WERI-Rb-1 (cell line): ENCODE data around the gene FRG2.
A peak's percentile ranks its signal among the peaks of the same experiment; 100 is the strongest.
"Not testable (repeated sequence)": the region's sequence is repeated elsewhere in the genome, so short reads cannot be mapped to it uniquely, and the experiment has no call there.

Experiments used
- DNase-seq: peaks from one replicate; pipeline ENCODE4 v3.0.0-alpha.2; 2020
- H3K27ac ChIP-seq: fragments of 250-450 bp; sonication (Bioruptor Pico); 2 replicates; pipeline ENCODE4 v1.5.1; 2020; ENCODE audit warnings: mild to moderate bottlenecking, moderate library complexity
- H3K27me3 ChIP-seq: fragments of 250-450 bp; sonication (Bioruptor Pico); 2 replicates; pipeline ENCODE4 v1.5.1; 2021; ENCODE audit warnings: mild to moderate bottlenecking, low read depth, moderate library complexity; ENCODE audit not compliant: insufficient read depth, severe bottlenecking
- H3K36me3 ChIP-seq: fragments of 250-450 bp; sonication (Bioruptor Pico); 2 replicates; pipeline ENCODE4 v1.5.1; 2020; ENCODE audit warnings: mild to moderate bottlenecking, moderate library complexity
- H3K4me3 ChIP-seq: 2 replicates; pipeline ENCODE4 v1.5.1; 2011; ENCODE audit warnings: low read depth, mild to moderate bottlenecking, control low read depth, low read length
- H3K9me3 ChIP-seq: fragments of 250-450 bp; sonication (Bioruptor Pico); 2 replicates; pipeline ENCODE4 v1.5.1; 2021; ENCODE audit warnings: mild to moderate bottlenecking, moderate library complexity; ENCODE audit not compliant: severe bottlenecking
- TF ChIP-seq, protein P1 (sequence below): IDR thresholded peaks from 2 replicates; pipeline ENCODE4 v1.5.1; 2011; ENCODE audit warnings: low read depth, mild to moderate bottlenecking, control low read depth, inconsistent platforms, low read length

FRG2 gene

DNA sequence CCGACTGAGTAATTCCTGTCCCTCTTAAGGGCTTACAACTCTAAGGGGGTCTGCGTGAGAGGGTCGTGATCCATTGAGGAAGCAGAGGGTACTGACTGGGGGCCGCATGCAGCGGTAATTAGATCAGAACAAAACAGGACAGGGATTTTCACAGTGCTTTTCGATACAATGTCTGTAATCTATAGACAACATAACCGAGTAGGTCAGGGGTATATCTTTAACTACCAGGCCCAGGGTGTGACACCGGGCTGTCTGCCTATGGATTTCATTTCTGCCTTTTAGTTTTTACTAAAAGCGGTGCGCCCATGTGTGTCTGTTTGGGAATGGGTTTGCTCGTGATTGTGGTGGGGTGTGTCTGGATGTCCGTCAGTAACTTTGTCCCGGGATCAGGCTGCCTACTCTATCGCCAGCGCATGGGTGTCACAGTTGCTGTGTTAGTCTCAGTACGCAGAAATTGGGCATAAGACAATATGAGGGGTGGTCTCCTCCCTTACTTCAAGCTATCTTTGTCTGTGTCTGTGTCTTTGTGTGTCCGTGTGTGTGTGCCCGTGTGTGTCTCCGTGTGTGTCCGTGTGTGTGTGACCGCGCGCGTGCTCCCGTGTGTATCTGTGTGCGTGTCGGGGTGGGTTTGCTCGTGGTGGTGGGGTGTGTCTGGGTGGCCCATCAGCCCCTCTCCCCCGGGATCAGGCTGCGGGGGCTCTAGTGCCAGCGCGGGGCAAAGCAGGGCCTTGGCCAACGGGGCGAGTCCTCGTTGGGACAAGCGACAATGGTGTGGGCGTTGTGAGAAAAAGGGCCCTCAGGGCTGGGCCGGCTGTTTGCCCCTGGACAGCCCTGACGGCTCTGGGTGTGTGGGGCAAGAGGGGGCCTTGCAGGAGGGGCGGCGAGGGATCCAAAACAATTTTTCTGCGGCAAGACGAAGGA, 10.4 kb downstream of the FRG2 start:
- peaks cover 53% of the 10 kb centered on the region for H3K9me3 ChIP-seq

DNA sequence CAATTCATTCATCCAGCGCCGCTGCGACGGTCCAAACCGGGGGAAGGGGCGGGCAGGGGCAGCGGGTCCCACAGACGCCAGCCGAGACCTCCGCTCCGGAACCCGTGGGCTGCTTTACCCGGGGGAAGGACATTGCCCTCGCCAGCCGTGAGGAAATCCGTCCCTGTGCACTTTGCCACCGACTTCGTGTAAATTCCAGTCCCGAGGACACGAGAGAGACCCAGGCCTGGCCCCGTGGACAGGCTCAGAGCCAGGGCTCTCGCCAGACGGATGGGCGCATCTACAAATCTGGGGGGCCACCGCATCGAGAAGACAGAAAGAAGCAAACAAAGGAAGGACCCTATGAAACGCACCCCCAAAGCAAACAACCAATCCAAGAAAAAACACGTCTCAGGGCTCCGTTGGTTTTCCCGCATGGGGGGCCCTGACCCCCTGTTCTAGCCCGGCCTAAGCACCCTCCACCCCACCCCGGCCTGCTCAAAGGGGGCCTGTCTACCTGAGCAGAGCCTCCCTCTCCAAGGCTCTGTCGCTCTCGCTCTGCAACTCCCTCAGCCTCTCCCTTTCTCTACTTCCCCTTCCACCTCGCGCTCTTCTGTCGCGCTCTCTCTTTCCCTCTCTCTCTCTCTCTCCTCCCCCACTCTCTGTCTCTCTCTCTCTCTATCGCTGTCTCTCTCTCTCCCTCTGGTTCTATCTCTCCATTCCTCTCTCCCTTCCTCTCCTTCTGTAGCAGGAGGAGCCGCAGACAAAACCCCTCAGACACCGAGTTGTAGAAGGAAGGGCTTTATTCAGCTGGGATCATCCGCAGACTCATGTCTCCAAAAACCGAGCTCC, 11.3 kb downstream of the FRG2 start:
- Histone ChIP-seq H3K9me3 (peaks cover 50% of the 10 kb centered on the region), H3K27me3 (peaks cover 71% of the 10 kb centered on the region), H3K36me3 (no peaks in the 10 kb centered on the region), H3K27ac (no peak overlapping the region), H3K4me3 (no peak overlapping the region)
- no peak for DNase-seq
- TF ChIP-seq, protein P1, sequence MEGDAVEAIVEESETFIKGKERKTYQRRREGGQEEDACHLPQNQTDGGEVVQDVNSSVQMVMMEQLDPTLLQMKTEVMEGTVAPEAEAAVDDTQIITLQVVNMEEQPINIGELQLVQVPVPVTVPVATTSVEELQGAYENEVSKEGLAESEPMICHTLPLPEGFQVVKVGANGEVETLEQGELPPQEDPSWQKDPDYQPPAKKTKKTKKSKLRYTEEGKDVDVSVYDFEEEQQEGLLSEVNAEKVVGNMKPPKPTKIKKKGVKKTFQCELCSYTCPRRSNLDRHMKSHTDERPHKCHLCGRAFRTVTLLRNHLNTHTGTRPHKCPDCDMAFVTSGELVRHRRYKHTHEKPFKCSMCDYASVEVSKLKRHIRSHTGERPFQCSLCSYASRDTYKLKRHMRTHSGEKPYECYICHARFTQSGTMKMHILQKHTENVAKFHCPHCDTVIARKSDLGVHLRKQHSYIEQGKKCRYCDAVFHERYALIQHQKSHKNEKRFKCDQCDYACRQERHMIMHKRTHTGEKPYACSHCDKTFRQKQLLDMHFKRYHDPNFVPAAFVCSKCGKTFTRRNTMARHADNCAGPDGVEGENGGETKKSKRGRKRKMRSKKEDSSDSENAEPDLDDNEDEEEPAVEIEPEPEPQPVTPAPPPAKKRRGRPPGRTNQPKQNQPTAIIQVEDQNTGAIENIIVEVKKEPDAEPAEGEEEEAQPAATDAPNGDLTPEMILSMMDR: no peak

More for the DNA sequence above, 10.4 kb downstream of the FRG2 start:
- no peak overlapping the region for H3K4me3 ChIP-seq
- no peak for DNase-seq
- TF ChIP-seq, protein P1: no peak
- H3K27me3 ChIP-seq: peaks cover 76% of the 10 kb centered on the region
- no peaks in the 10 kb centered on the region for H3K36me3 ChIP-seq
- no peak overlapping the region for H3K27ac ChIP-seq

DNA sequence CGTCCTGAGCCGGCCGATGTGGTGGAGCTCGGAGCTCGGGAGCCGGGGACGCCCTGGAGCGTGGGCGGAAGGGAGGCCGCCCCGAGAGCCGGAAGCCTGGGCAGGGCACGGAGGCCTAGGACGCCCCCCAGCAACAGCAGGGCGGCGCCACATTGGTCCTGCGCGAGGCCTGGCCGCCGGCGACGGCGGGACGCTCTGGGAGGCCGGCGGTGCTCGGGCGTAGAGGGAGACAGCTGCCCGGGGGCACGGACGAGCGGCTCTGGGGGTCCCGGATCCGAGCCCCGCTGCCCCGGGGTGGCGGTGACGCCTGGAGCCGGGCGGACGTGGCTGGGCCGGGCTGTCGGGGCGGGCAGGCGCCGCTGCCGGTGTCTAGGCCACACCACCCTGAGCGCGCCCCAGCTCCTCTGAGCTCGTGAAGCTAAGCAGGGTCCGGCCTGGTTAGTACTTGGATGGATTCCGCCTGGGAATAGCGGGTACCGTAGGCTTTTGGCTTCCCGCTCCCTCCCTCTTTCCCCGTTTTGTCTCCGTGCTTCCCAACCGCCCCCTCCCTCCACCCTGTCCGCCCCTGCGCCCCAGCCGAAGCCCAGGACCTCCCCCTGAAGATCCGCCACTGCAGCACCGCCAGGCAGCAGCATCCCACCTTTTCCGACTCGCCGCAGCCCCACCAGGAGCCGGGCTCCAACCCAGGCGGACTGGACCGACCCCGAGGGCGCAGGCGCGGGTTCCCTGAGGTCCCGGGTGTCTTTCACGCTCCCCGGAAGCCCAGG, 12.1 kb downstream of the FRG2 start:
- Histone ChIP-seq H3K9me3 (peaks cover 48% of the 10 kb centered on the region), H3K27me3 (peaks cover 69% of the 10 kb centered on the region), H3K4me3 (peak overlapping the region; percentile 15), H3K27ac (no peak overlapping the region), H3K36me3 (no peaks in the 10 kb centered on the region)
- TF ChIP-seq, protein P1: no peak
- peak; percentile 57 for DNase-seq

DNA sequence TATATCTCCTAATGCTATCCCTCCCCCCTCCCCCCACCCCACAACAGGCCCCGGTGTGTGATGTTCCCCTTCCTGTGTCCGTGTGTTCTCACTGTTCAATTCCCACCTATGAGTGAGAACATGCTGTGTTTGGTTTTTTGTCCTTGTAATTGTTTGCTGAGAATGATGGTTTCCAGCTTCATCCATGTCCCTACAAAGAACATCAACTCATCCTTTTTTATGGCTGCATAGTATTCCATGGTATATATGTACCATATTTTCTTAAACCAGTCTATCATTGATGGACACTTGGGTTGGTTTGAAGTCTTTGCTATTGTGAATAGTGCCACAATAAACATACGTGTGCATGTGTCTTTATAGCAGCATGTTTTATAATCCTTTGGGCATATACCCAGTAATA, 37.1 kb downstream of the FRG2 start:
- H3K4me3 ChIP-seq, DNase-seq, H3K36me3 ChIP-seq, H3K27ac ChIP-seq, H3K9me3 ChIP-seq: not testable (repeated sequence)
- peaks cover 20% of the 10 kb centered on the region for H3K27me3 ChIP-seq

DNA sequence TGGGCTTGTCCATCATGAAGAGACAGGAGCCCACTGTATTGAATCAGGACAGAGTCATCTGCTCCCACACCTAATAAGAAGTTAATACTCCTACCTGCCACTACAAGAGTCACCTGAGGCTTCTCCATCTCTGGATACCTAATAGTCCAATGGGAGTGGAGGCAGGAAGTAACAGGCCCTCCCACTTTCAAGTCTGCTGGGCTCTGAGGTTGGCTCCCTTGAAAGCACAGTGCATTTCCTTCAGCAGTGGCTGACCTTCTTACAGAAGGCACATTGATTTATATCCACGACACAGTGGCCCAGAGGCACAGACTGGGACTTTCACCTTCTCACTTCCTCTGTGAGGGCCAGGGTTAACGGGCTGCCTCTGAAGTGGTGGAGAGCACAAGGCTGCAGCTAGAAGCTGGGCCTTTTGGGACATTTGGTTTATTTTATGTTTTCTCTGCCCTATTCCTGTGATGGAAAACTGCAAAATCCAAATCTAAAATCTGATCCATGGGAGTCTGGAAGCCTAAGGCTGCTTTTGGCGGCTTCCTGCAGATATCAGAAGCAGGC, 38.1 kb downstream of the FRG2 start:
- DNase-seq: no peak
- Histone ChIP-seq H3K27me3 (peaks cover 11% of the 10 kb centered on the region), H3K9me3 (no peaks in the 10 kb centered on the region), H3K4me3 (no peak overlapping the region), H3K27ac (no peak overlapping the region), H3K36me3 (no peaks in the 10 kb centered on the region)
- TF ChIP-seq, protein P1: no peak

DNA sequence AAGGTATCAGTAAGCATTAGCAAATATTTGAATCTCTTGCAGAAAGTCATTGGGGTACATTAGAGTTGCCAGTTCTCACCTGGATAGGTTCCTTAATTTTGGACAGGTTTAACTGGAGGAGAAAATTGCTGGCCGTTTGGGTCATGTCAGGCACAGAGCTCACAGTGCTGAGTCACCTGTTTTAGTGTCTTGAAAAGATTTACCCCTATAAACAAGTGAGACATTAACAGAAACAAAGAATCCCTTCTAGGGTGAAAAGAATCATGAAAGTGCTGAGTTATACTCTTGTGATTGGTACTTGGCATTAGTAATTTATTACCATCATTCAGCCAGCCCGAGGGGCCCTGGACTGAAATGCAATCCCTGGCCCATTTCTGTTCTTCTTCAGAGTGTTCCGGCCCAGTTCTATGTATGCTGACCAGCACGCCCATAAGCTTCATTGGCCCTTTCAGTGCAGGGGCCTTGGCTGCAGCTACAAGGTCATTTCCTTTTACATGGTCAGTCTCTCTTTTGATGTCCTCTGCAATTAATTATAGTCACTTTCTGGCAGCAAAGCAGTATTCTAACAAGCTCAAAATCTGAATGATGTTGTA, 41.3 kb downstream of the FRG2 start:
- H3K4me3 ChIP-seq, H3K9me3 ChIP-seq, DNase-seq, H3K36me3 ChIP-seq, H3K27ac ChIP-seq: not testable (repeated sequence)
- H3K27me3 ChIP-seq: peaks cover 15% of the 10 kb centered on the region

DNA sequence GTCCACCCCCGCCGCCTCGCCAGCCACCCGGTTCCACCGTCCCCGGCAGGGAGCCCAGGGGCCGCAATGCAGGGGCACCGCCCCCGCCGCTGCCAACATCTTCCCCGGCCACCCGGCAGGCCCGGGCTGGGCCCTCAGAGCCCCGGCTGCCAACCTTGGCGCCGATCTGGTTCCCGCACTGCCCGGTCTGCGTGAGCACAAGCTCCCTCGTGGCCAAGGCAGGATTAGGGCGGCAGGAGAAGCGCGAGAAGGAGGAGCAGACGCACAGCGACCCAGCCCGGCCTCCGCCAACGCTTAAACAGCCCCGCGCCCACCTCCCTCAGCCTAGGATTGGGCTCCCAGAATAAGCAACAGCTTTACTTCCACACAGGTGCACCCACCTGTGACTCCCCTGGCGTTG, 42.4 kb downstream of the FRG2 start:
- H3K27ac ChIP-seq, H3K9me3 ChIP-seq, H3K36me3 ChIP-seq, DNase-seq, H3K4me3 ChIP-seq: not testable (repeated sequence)
- peaks cover 17% of the 10 kb centered on the region for H3K27me3 ChIP-seq

DNA sequence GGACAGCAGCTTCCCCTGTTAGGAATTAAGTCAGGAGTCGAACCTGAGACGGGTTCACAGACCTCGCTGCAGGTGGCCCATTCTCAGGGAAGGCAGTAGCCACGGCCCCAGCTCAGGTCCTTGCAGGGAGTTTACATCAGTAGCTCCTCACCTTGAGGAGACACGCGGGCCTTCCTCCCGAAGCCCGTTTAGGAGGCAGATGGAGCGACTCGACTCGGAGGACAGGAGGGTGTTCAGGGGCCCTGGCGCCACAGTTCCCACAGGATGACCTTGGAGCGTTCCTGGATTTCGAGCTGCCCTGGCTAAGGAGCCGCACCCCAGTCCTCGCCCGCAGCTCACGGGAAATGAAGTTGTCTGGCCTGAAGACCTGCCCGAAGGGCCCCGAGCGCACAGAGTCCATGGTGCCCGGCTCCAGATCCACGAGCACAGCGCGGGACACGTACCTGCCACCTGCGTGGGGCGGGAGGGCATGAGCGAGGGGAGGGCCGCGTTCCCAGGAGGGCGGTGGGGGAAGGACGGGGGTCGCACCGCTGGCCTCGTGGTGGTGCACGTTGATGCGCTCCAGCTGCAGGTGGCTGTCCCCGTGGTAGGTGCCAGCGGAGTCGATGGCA, 43.0 kb downstream of the FRG2 start:
- not testable (repeated sequence) for H3K9me3 ChIP-seq, H3K27ac ChIP-seq, H3K4me3 ChIP-seq, DNase-seq, H3K36me3 ChIP-seq
- H3K27me3 ChIP-seq: peaks cover 18% of the 10 kb centered on the region
